ENCODE measurements around the gene SIAH3.
"Not testable (repeated sequence)": the region's sequence is repeated elsewhere in the genome, so short reads cannot be mapped to it uniquely, and the experiment has no call there.

The SIAH3 gene

DNA sequence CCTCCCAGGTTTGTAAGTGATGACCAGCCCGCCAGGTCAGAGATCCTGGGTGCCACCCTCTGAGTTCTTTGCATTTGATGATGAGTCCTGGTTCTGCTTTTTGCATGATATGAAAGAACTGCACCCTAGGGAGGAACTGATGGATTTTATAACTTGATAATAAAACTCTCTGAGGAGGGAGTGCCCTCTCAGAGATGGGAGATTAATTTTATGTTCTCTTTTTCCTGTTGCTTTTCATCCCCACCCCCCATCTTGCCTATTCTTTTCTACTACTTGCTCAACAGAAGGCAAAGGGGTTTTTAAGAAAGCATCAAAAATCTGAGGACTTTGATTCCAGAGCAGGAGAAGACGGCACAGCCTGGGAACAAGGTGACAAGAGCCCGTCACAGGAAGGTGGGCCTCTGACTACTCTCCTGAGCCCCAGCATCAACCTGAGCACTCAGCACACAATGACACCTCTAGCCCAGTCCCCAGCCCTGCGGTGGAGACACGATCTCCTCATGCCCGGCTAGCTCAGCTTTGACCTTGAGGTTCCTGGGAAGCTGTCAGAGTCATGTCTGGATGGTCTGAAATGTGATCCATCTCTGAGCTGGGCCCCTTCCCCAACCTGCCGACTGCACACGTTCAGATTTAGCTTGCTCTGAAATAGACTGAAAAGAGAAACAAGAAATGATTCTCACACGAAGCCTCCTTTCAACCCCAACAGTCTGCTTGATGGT is 69.1 kb downstream of the SIAH3 start:
- DNase-seq (ENCODE audit: low spot score), result no peak

DNA sequence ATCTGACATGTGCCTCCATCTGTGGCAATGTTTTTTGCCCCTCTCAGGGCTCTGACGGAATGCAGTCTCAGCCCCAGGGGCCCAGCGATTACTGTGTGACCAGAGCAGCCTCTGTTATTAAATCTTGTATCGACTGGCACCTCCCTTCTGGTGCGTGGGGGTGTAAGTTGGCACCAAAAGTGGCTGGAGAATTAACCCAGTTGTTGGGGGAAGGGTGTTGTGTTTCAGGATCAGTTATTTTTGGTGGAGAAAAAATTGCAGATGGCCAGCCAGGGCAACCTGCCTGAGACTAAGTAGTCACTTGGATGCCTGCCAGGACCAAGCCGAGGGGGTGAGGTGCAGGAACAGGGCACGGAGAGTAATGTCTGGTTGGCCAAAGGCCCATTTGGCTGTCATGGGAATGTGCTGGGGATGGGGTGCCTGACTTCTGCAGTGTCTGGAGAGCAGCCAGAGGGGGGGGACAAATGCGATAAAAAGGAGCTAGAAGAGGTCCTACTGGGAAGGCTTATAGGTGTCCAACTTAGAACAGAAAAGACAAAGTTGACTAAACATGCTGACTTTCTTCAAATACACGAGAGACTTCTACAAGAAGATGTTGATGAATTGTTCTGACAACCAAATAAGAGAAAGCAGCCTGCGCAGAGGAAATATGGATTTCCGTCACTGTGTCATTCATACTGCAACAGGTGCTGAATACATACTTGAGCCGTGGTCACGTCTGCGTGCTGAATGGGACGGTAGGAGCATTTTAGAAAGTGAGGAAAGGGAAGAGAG is 69.8 kb downstream of the SIAH3 start:
- no peak for DNase-seq (ENCODE audit: low spot score)

DNA sequence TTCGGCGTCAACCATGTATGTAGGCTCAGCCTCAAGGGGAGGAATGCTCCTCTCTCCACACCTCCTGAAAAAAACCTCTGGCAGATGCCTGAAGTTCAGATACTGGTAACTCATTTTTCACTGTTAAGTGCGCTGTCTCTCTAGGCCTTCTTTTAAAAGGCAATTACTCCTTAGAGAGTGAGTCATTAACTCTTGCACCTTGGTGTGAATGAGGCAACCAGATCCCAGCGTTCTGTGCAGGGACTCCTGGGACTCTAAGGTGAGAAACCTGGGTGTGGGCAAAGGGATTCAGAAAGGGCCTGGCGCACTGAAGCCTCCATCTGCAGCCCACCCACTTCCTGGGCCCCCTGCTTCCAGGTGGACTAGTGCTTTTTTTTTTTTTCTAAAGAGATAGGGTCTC is 71.7 kb downstream of the SIAH3 start:
- DNase-seq (ENCODE audit: low spot score), result no peak

DNA sequence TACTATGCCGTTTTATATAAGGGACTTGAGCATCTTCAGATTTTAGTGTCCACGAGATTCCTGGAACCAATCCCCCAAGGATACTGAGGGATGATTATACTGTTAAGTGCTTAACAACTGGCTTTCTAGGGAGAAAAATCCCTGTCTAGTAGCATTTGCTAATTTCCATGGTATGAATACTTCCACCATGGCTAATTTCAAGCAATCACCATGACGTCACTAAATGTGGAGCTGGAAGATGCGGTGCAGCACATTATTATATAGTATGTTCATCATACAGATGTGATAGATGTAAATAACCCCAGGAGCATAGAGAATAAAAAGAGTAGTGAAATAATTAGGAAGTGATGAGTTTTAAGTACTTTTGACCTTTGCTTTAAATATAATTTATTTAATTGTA is 72.7 kb downstream of the SIAH3 start:
- DNase-seq (ENCODE audit: low spot score), result no peak

DNA sequence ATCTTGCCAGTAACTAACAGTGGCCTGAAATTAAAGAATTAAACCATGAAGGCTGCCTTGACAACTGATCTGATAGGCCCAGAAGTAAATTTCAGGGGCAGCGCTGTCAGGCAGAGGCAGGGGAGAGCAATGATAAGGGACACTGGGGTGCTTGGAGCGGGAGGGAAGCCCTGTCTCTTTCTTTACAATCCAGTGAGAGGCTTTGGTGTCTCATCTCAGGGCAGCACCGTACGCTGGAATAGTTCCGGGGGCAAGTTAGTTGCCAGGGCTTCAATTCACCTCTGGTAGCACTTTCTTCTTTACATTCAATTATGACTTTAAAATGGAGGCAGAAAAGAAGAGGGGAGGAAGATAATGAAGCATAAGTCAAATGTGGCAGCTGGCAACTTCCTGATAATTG is 74.8 kb downstream of the SIAH3 start:
- DNase-seq (ENCODE audit: low spot score), result no peak

DNA sequence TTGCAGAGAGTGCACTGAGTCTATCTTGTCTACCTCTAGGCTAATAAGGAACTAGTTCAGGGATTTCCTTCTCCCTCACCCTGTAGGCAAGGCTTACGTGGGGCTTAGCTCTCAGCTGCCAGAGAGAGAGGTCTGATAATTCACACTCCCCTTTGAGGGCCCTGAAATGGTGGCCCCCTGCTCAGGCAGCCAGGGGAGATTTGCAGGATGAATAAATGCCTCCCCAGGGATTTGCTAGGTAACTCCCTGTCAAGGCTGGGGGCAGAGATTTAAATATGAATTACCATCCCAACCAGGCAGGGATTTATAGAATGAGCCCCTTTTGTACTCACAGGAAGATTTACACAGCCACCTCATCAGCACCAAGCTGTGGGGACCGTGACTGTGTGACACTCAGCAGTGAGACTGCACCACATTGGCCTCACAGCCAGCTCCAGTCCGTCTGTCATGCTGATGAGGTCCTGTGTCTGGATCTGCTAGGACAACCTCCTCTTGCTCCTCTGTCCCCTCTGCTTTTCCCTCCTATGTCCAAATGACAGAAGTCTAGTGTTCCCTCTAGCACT is 76.1 kb downstream of the SIAH3 start:
- DNase-seq (ENCODE audit: low spot score), result no peak

GRCh38 chr13:45773944-45774343 is 77.6 kb downstream of the SIAH3 start:
- no peak for DNase-seq (ENCODE audit: low spot score)

GRCh38 chr13:45773236-45773635 is 78.3 kb downstream of the SIAH3 start:
- DNase-seq (ENCODE audit: low spot score), result no peak

DNA sequence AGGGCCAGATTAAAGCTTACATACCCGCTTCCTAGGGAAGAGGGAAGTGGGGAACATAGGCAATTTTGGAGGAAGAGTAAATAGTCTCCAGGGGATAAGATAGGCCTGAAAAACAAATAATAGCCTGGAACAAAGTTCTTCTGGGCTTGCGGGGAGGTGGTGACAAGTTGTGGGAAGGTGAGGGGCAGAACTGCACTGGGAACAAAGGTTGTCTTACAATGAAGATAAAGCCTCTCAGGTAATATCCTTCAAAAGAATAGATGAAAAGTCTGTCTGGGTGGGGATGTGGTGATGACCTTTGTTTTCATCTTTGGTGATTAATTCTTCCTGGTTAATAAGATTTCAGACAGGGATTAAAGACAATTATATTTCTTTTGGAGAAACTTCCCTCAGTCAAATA is 80.7 kb downstream of the SIAH3 start:
- DNase-seq (ENCODE audit: low spot score), result no peak

DNA sequence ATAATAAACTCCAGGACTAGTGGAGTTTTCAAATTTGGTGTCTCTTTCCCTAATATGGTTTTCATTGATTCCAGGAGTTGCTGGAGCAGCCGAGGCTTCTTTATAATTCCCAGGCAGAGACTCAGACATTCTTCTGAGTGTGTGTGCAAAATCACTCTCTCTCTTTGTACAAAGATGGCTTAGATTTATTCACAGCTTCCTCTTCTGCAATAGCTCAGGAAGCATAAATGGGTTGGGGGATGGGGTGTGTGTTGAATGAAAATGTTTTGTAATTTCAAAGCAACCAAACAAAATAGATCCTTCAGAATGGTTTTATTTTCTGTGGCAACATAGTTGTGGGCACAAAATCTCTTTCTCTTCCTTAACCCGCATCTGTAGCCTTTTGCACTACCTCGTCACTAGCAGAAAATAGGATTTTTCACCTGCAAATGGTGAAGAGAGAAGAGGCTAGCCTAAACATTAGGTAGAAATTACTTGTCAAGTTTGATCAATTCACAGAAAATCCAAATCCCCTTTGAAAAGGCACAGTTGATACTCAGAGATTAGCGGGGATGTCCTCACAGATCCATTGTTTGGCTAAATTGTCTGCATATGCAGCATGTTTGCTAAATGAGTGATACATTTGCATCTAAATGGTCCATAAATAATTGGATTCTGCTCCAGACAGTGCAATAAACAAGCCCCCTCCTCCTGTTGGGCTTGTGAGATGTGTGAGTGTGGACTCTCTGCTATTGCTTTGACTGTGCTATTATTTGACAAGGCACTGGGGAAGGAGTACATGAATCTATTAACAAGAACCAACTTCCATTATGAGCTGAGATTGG is 82.7 kb downstream of the SIAH3 start:
- DNase-seq (ENCODE audit: low spot score), result no peak

DNA sequence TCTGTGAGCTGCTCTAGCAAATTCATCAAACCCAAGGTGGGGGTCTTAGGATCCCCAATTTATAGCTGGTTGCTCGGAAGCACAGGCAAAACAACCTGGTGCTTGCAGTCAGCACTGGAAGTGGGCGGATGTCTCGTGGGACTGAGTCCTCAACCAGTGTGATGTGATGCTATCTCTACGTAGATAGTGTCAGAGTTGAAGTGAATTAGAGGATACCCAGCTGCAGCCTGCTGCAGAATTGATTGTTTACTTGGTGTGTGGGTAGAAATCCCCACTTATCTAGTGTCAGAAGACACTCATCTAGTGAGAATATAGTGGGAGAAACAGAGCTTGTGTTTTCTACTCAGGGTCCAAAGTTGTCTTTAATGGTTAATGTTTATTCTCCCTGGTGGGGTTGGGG is 86.1 kb downstream of the SIAH3 start:
- no peak for DNase-seq (ENCODE audit: low spot score)

GRCh38 chr13:45763419-45763818 is 88.1 kb downstream of the SIAH3 start:
- no peak for DNase-seq (ENCODE audit: low spot score)

DNA sequence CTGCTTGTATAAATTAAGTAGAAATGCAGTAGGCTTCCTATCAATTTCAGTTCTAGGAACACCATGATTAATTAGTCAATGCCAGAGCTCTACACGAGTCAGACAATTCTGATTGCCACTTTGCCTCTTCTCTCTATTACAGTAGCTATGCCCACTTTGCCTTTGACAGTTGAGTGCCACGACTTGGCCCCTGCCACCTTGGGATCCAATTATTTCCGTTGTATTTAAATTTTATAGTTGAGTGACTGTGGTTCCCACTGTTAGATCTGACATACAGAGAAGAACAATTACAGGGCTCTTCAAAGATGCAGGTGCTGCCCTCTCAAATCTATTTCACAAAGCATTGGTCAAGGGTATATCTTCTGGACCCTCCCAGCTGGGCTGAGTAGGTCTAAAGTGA is 94.0 kb downstream of the SIAH3 start:
- not testable (repeated sequence) for DNase-seq (ENCODE audit: low spot score)

DNA sequence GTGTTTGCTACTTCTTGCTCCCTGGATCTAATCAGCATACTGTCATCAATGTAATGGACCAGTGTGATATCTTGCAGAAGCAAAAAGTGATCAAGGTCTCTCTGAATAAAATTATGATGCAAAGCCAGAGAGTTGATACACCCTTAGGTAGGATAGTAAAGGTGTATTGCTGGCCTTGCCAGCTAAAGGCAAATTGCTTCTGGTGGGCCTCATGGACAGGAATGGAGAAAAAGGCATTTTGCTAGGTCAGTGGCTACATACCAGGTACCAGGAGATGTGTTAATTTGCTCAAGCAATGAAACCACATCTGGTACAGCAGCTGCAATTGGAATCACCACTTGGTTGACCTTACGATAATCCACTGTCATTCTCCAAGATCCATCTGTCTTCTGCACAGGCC is 95.1 kb downstream of the SIAH3 start:
- DNase-seq (ENCODE audit: low spot score), result not testable (repeated sequence)

DNA sequence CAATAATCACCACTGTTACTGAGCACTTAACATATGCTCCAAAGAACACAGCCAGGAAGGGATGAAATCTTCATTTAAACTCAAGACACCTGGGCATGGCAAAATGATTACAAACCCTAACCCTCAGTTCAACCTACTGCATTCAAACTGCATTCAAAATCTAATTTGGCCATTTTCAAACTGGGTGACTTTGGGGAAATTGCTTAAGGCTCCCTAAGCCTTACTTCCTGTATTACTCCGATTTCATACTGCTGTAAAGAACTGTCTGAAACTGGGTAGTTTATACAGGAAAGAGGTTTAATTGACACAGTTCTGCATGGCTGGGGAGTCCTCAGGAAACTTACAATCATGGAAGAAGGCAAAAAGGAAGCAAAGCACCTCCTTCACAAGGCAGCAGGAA is 99.0 kb downstream of the SIAH3 start:
- DNase-seq (ENCODE audit: low spot score), result no peak

- DNase-seq (ENCODE audit: low spot score), result no peak
These were observed 99.7 kb downstream of the SIAH3 start for GRCh38 chr13:45751885-45752284.

GRCh38 chr13:45750566-45750965 is 101.0 kb downstream of the SIAH3 start:
- DNase-seq (ENCODE audit: low spot score), result no peak

DNA sequence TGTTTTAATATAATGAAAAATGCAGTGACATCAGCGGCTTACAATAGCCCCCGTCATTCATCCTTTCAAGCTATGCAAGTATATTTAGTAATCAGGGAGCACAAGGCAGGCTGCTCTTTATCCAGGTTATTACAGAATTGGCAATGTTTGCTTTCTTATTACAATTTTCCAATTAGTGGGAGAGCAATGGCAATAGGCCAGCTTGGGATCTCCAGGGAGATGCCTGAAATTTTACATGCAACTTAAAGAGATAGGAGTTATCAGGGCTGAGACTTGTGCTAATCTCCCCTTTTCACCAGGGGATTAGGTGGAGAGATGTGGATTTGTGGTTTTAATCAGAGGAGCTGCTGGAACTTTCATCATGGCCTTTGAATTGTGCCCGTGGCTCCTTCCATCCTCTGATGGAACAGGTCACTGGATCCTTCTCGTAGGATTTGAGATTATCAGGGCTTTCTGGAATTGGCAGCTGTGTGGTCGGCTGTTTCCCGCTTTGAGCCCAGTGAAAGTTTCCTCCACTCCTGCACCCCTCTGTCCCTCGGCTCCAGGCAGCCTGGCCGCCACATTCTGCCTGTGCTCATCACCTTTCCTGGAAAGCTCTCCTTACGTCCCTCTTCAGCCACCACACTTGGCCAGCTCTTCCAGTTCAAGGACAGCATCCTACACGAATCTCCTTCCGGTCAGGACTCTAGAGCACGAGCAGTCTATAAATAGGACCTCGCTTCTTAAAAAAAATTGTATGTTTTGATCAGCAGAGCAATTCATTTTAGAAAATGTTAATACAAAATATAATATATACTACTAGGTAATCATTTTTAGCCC is 102.4 kb downstream of the SIAH3 start:
- DNase-seq (ENCODE audit: low spot score), result no peak

DNA sequence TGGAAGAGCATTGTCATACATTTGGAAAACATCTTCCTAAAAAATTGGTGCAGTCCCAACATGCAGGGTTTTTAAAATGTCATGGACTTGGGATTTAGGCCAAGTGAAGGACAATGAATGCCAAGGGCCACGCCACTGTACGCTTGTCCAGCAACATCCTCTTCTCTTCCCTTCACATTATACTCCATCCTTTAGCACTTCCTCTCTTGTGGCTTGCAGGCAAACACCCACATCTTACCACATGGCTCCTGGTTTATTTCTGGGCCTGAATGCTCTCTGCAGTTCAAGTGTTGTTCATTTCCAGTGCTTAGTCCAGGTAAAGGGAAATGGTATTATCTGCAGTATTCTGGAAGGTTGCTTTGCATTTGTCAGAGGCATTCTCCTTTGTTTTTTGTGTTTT is 104.5 kb downstream of the SIAH3 start:
- no peak for DNase-seq (ENCODE audit: low spot score)

GRCh38 chr13:45744979-45745378 is 106.6 kb downstream of the SIAH3 start:
- no peak for DNase-seq (ENCODE audit: low spot score)

DNA sequence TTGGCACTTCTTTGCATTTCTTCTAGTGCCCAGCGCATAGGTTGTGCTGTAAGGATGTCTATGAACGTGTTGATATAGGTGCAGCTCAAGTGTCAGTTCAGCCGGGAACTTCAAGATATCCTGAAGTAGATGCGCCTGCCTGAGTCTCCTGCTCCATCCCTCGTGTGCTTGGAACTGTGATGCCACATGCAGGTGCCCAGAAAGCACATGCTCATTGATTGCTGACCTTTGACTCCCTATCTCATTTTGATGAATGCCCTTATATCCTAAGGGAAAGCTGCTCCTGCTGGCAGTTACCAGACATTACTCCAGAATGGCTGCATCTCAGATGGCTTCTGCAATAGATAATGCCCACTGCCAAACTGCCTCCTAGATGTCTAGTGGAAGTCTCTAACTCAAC is 108.6 kb downstream of the SIAH3 start:
- DNase-seq (ENCODE audit: low spot score), result no peak

- DNase-seq (ENCODE audit: low spot score), result no peak
These were observed 114.0 kb downstream of the SIAH3 start for GRCh38 chr13:45737571-45738017.

Measured in COLO829 (cell line).